T follicular helper cell (primary cell): ENCODE measurements around the gene PFKP.

Experiments
- DNase-seq: peaks from one replicate; pipeline ENCODE4 v3.0.0-alpha.2; 2020; ENCODE audit warnings: low read depth

PFKP gene

GRCh38 chr10:3116508-3117100 lies 49.3 kb downstream of the PFKP start:
- DNase-seq, result no peak

- DNase-seq, result no peak
These were observed 50.1 kb downstream of the PFKP start for GRCh38 chr10:3117486-3117885.

- no peak for DNase-seq
These were observed 51.3 kb downstream of the PFKP start for GRCh38 chr10:3118641-3119091.

DNA sequence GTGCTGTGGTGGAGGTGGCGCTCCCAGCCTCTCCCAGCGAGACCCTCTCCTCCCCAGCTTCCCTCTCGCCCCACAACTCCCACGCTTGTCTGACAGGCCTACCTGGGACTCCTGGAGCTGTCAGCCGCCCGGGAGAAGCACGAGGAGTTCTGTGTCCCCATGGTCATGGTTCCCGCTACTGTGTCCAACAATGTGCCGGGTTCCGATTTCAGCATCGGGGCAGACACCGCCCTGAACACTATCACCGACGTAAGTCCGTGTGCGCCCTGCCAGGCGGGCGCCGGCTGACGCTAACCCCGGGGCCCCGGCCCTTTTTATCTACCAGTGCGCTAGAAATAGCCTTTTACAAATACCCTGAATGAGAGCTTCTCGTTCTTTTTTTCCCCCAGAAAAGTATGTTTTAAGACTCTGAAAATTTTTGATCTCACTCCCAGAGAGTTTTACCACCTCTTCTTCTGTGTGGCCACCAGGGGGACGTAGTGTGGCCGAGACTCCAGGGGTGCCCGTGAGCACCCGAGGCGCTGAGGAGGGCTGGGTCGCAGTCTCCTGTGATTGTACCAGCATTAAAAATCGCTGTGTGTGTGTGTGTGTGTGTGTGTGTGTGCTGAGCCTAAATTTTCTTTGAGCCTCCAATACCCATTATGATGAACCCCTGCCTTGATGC lies 52.6 kb downstream of the PFKP start:
- DNase-seq, result no peak

DNA sequence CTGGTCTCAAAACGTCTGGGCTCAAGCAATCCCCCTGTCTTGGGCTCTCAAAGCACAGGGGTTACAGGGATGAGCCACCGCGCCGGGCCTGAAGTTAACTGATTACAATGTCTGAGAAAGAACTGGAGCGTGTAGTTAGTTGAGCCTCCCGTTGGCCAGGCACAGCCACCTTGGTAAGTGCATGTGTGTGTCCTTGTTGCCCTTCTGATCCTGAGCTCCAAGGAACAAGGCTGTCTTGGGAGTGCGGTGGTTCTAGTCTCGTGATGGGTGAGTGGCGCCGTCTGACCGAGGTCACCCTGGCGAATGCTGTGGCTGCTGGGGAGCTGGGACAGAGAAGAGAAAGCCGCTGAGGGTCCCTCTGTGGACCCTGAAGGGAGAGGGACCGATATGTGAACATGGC lies 54.7 kb downstream of the PFKP start:
- DNase-seq, result no peak

DNA sequence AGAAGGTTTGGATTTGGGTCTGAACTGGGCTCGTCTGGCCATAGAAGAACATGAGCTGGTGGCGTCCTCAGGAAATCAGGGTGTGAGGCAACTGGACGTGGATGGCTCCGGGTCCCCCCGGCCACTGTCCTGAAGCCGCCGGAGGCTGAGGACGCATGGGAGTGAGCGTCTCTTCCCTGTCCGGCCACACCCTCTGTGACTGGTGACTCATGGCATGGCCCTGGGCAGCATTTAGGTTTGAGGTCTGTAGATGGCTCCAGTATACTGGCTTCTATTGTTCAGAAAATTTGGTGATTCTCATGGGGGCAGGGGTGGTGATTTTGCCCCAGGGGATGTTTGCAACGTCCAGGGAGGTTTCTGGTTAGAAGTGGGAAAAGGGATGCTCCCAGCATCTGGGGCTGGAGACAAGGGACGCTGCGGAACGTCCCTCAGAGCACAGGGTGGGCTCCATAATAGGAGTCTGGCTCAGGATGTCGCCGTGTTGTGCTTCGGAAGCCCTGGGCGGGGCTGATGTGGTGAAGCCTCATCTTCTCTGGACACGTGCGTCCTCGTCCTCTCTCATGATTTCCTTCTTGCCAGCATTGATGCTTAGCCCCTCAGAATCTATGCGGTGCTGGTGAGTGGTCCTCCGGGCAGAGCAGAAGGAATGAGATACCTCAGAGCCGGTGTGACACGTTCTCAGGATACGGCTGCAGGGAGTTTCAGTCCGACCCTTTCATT lies 55.3 kb downstream of the PFKP start:
- no peak for DNase-seq

DNA sequence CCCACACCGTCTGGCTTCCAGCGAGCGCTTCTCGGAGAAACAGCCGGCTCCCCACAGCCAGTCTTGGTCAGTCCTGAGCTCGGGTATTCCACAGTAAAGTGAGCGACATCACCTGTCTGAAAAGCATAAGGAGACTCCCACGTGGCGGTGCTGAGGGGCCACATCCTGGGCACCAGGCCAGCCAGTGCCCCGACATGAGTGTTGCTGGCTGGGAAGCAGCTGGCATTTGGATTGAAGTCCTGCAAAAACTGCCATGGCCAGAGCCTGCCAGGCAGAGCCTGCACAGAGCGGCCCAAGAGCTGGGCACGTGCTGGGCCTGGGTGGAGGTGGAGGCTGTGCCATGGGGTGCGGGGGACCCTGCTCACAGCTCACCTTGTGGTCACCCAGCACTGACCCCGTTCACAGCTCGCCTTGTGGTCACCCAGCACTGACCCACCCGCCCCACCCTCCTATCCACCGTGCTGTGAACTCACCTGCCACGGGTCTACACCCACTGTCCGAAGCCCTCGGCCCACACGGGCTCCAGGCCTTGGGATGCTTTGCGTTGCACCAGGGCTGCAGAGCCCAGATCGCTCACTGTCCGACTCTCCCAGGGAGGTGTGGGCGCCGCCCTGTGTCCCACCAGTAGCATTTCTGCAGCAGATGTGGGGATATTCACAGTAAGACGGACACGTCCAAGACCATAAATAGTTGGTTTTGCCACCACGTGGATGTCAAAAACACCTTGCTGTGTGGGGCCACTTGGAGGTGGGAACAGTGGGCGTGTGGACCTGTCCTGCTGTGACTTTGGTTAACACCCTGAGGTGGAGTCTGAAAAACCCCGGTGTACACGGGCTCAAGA lies 56.4 kb downstream of the PFKP start:
- DNase-seq, result no peak

DNA sequence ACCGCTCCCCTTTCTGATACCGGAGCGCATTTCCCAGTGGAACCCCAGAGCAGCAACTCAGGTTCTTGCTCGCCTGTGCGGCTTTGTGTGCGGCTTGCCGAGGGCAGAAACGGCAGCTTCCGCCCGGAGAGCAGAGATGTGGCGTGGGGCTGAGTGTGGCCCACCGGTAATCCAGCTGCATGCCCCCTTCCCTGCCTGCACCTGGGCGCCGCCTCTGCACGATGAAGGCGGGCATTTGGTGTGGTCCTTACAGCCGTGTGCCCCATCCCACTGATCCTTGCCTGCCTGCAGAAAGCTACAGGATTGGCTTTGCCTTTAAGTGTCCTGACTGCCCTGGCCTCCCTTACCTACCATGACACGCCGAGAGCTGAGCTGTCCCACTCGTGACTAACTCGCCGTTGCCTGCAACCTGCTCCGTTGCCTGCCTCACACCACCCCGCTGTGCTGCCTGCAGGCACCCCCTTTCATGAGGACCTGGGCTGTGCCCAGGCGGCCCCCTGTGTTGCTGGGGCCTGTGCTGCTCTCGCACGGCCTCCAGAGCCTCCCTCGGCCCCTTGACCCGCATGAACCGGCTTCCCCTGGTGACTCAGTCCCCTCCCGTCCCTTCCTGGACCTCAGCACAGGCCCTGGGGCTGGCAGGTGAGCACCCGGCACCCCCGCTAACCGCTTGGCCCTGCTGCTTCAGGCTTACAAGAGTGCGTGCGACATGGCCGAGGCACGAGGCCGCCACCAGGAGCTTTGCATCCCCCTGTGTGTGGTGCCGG lies 57.2 kb downstream of the PFKP start:
- no peak for DNase-seq

DNA sequence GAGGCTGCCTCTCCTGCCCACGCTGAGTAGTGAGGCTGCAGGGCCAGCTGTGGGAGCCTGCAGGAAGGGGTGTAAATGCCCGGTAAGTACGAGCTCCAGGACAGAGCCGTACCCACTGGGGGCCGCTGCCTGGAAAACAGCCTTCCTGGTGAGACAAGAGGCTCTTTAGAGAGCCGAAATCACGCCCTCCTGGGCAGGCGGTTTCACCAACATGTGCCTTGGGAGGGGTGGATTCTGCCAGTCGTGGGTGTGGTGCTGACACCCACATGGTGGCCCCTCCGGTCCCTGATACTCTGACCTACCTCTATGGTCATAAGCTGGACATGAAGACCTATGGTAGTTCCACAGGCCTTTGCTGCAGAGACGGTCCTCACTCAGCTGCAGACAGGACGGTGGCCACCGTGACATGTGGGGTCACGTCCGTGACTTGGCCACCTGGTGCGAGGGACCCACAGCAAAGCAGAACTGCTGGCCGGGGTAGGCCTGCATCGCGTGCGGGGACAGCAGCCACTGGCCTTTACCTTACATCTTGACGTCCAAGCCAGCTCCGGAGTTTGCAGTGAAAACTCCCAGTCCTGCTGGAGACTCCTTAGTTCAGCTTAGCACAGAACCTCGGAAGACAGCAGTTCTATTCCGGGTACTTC lies 58.3 kb downstream of the PFKP start:
- no peak for DNase-seq

DNA sequence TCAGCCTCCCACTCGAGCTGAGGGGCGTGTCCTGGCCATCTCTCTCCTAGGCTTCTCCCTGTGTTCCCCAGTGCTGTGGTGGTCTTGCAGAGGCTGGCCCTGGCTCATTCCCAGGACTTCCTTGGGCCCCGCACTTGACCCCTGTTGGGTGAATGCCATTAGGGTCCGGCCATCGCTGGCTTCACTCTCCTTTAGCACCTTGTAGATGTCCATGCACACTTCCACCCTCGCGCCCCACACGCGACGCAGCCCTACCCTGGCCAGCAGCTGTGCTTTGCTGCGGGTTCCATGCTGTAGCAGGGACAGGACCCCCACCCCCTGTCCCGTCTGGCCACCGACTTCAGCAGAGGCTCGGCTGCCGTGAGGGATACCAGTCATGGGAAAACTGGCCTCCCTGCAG lies 58.9 kb downstream of the PFKP start:
- no peak for DNase-seq

DNA sequence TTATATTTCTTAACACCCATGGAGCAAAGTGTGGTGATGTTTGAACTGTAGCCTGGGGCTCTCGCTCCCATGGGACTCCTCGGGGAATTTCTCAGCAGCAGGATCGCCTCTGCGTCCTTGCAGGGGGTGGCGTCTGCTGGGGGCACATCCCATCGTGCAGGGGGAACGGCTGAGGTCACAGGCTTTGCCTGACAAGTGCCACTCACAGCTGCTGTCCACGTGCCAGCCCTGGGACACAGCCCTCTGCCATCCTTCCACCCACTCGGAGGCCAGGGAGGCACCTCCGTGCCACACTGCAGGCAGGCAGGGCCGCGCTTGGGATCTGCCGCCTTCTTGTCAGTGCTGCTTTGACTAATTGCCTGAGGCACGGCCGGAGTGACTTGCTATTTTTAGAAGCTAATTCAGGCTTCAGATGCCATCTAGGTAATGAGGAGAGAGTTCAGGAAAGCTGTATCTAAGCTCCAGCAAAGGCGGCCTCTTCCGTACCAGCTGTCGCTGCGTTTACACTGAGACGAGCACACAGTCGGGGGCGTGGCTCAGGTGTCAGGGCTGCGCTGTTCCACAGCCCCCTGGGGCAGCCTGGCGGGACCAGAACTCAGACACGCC lies 59.5 kb downstream of the PFKP start:
- DNase-seq, result no peak

- DNase-seq, result no peak
These were observed 60.6 kb downstream of the PFKP start for GRCh38 chr10:3127921-3128320.

GRCh38 chr10:3128379-3129130 lies 61.2 kb downstream of the PFKP start:
- no peak for DNase-seq

GRCh38 chr10:3129581-3130340 lies 62.4 kb downstream of the PFKP start:
- no peak for DNase-seq

- DNase-seq, result no peak
These were observed 63.8 kb downstream of the PFKP start for GRCh38 chr10:3131098-3131497.

DNA sequence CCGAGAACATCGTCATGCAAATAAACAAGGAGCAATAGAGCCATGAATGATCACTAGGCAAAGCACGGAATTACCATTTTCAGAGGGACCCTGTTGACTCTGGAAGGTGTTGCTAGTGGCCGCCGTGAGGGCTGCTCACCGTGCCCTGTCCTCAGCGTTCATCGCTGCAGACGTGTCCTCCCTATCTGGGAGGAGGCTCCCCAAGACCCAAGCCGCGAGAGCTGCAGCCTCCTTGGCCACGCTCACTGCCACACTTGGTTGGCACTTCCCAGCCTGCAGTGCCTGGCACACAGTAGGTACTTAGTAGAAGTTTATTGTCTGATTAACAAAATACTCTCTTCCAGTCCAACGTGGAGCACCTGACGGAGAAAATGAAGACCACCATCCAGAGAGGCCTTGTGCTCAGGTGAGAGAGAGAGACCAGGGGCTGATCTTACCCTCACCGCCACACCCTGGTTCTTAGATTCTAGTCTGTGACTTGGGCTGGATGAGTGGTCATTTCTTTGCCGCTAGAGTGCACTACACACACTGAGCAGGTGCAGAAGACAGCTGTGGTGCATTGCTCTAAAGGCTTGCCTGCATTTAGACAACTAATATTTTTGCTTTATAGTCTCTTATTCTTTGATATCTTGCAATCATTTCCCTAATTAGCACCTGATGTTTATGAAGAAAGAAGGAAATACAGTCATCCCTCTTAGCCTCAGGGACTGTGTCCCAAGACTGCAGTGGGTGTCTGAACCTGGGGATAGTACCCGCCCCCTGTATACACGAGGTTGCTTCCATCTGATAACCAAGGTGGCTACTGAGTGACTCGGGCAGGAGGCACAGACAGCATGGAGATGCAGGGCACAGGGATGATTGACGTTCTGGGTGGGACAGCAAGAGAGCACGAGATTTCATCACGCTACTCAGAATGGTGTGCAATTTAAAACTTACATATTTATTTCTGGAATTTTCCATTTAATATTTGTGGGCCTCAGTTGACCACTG lies 65.0 kb downstream of the PFKP start:
- DNase-seq, result no peak

DNA sequence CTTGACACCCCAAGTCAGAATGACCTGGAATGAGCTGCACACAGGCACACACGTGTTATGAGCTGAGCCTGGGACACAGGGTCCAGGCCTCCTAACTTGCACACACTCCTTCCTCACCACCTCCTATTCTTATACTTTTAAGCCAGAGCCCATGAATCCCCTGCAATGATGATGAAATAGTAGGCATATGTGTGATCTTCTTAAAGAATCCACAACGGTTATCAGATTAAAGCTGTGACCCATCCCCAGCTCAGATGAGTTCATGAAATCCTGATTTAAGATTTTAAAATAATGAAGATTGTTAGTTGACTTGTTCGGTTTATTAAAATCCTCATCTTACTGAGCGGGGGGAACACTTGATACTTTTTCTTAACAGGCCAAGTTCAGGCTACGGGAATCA lies 66.6 kb downstream of the PFKP start:
- no peak for DNase-seq

DNA sequence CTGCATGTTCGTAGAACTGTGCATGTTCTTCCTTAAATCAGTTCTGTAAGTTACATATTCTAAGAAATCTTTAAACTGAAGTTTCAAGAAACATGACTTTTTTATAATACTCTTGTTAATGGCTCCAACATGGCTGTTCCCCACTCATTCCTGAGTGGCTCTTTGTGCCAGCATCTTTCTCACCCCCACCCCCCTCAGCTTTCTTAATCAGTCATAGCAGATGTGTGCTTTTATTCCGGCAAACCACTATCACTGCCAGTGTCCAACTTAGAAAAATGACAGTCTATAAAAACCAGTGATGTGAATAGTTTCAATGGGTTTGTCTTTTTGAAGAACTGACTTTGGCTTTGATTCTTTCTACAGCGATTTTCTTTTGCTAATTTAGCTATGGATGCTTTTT lies 67.7 kb downstream of the PFKP start:
- DNase-seq, result no peak
